ENCODE measurements around the gene HAPLN3. TPM values are rescaled to one million over a fixed set of nuclear protein-coding genes. Genes with fewer than 3 reads are reported as not detected.

HAPLN3 gene
- total RNA-seq, 1 experiment from 2014 or later: 168 TPM

DNA sequence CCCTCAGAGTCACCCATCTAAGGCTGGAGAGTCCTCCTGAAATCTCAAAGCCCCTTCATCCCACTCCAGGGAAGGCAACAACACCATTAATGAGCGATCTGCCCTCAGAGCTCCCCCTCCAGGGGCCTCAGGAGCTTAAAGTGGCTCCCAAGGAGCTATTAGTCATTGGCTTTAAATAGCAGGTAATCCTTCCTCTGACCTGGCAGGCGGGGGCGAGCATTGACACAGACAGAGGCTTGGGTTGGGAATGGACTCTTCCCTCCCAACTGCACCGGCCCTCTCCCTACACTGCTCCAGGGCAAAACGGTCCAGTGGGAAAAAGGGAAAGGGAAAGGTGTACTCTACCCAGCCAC is 16.4 kb upstream of the HAPLN3 start:
- ChIA-PET POLR2A (interaction anchor here (0.7 to 1.4 kb wide), 2 partner anchors 67 to 263 kb away, joined by 3 to 5 read pairs; no protein-coding TSS in a partner anchor), CTCF (interaction anchor here (0.7 to 1.0 kb wide), 3 partner anchors 9 to 113 kb away, joined by 3 to 4 read pairs (median 3); no protein-coding TSS in a partner anchor)
- no peaks in the 10 kb centered on the region for H3K27me3 ChIP-seq (ENCODE audit: control insufficient read depth, insufficient read depth, low read length)
- intact Hi-C loops (cut with micrococcal nuclease; ENCODE audit: unreplicated experiment) (loop anchor here (5.0 kb wide), 1 partner anchor 71 kb away; no protein-coding TSS in a partner anchor), in situ Hi-C loops (cut with HindIII; ENCODE audit: low pct_unique_long_range_greater_than_20kb, low sequenced_read_pairs) (no loop called here)
- no peaks in the 10 kb centered on the region for H3K9me3 ChIP-seq (ENCODE audit: control insufficient read depth, insufficient read depth, low read depth, low read length)
- H3K27ac ChIP-seq (ENCODE audit: low read length): peak overlapping the region; percentile 97
- peaks cover 50% of the 10 kb centered on the region for H3K4me1 ChIP-seq (ENCODE audit: control insufficient read depth, insufficient read depth, low read length)
- DNase-seq (ENCODE audit: low read depth, low spot score) (no peak), ATAC-seq (peak; percentile 9; the same call in 1 of the 2 replicates)
- H3K4me3 ChIP-seq (ENCODE audit: low read depth in 2 of 2, low read length in 2 of 2): peak overlapping the region; percentile 66 to 90
- BruUV-seq (replicated peaks): TSS peak; percentile 66
- TF ChIP-seq POLR2AphosphoS5 (IDR thresholded peaks at IDR 0.05; ENCODE audit: low read depth, low read length): 0 out of 2 replicates have a peak, but pooled peaks have one; percentile 19
- TF ChIP-seq TCF7L2 (IDR thresholded peaks at IDR 0.05; ENCODE audit: low read depth, low read length): no peak
- TF ChIP-seq SIN3A (IDR thresholded peaks at IDR 0.05; ENCODE audit: borderline replicate concordance, insufficient read depth, low read depth, low read length): 0 out of 2 replicates have a peak, but pooled peaks have one; percentile 12
- peaks cover 7% of the 10 kb centered on the region; the same call in 1 of the 2 replicates for H3K36me3 ChIP-seq (ENCODE audit: control insufficient read depth, insufficient read depth, low read length)

DNA sequence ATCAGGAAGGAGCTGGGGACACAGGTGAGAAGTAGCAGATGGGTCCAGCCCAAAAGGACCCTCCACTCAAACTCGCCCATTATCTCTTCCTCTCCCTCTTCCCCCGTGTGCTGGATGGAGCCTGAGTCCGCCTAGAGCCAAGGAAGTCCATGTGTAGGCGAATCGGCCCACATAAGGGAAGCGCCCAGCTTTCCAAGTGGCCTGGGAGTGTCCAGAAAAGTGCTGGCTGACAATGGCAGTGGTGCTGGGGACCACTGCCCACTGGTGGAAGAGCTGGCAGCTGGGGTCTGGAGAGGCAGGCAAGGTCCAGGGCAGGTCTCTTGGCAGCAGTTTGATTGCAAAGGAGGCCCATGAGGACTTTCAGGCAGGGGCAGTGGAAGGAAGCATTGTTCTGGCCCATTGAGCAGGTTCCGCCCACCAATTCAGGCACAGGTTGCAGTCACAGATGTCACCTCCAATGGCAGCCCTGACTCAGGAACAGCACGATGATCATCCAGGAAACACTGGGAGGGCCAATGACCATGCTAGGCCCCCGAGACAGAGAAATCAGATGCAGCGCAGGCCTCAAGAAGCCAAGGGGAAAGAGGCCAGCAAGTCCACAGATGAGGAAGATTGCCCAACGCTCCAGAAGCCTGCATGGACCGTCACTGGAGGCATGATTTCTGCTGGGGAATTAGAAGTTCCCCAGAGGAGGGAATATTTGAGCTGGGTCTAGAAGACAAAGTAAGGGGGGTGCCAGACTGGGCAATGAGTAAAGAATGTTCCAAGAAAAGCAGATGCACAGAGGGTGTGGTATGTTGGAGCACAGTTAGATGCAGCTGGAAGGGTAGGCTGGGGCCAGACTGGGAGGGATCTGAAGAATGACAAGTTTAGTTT is 14.8 kb upstream of the HAPLN3 start:
- H3K36me3 ChIP-seq (ENCODE audit: control insufficient read depth, insufficient read depth, low read length): peaks cover 13% of the 10 kb centered on the region
- ChIA-PET CTCF (no interaction called here), POLR2A (interaction anchor here (0.7 kb wide), 1 partner anchor 285 kb away, joined by 5 read pairs; no protein-coding TSS in a partner anchor)
- no peaks in the 10 kb centered on the region for H3K9me3 ChIP-seq (ENCODE audit: control insufficient read depth, insufficient read depth, low read depth, low read length)
- DNase-seq (ENCODE audit: low read depth, low spot score) (no peak), ATAC-seq (no peak)
- intact Hi-C loops (cut with micrococcal nuclease; ENCODE audit: unreplicated experiment): loop anchor here (5.0 kb wide), 1 partner anchor 72 kb away; no protein-coding TSS in a partner anchor
- peaks cover 66% of the 10 kb centered on the region for H3K4me1 ChIP-seq (ENCODE audit: control insufficient read depth, insufficient read depth, low read length)
- no TSS peak for BruUV-seq (replicated peaks)
- no peaks in the 10 kb centered on the region for H3K27me3 ChIP-seq (ENCODE audit: control insufficient read depth, insufficient read depth, low read length)
- H3K27ac ChIP-seq (ENCODE audit: low read length): peak overlapping the region; percentile 97
- TF ChIP-seq, protein P1, sequence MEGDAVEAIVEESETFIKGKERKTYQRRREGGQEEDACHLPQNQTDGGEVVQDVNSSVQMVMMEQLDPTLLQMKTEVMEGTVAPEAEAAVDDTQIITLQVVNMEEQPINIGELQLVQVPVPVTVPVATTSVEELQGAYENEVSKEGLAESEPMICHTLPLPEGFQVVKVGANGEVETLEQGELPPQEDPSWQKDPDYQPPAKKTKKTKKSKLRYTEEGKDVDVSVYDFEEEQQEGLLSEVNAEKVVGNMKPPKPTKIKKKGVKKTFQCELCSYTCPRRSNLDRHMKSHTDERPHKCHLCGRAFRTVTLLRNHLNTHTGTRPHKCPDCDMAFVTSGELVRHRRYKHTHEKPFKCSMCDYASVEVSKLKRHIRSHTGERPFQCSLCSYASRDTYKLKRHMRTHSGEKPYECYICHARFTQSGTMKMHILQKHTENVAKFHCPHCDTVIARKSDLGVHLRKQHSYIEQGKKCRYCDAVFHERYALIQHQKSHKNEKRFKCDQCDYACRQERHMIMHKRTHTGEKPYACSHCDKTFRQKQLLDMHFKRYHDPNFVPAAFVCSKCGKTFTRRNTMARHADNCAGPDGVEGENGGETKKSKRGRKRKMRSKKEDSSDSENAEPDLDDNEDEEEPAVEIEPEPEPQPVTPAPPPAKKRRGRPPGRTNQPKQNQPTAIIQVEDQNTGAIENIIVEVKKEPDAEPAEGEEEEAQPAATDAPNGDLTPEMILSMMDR (IDR thresholded peaks at IDR 0.05): no peak
- TF ChIP-seq, protein P2, sequence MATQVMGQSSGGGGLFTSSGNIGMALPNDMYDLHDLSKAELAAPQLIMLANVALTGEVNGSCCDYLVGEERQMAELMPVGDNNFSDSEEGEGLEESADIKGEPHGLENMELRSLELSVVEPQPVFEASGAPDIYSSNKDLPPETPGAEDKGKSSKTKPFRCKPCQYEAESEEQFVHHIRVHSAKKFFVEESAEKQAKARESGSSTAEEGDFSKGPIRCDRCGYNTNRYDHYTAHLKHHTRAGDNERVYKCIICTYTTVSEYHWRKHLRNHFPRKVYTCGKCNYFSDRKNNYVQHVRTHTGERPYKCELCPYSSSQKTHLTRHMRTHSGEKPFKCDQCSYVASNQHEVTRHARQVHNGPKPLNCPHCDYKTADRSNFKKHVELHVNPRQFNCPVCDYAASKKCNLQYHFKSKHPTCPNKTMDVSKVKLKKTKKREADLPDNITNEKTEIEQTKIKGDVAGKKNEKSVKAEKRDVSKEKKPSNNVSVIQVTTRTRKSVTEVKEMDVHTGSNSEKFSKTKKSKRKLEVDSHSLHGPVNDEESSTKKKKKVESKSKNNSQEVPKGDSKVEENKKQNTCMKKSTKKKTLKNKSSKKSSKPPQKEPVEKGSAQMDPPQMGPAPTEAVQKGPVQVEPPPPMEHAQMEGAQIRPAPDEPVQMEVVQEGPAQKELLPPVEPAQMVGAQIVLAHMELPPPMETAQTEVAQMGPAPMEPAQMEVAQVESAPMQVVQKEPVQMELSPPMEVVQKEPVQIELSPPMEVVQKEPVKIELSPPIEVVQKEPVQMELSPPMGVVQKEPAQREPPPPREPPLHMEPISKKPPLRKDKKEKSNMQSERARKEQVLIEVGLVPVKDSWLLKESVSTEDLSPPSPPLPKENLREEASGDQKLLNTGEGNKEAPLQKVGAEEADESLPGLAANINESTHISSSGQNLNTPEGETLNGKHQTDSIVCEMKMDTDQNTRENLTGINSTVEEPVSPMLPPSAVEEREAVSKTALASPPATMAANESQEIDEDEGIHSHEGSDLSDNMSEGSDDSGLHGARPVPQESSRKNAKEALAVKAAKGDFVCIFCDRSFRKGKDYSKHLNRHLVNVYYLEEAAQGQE (IDR thresholded peaks at IDR 0.05; ENCODE audit: insufficient read depth in 1 of 2, low read depth in 2 of 2, low read length in 1 of 2): no peak
- TF ChIP-seq SIN3A (IDR thresholded peaks at IDR 0.05; ENCODE audit: borderline replicate concordance, insufficient read depth, low read depth, low read length) (no peak), TCF7L2 (IDR thresholded peaks at IDR 0.05; ENCODE audit: low read depth, low read length) (no peak), POLR2AphosphoS5 (IDR thresholded peaks at IDR 0.05; ENCODE audit: low read depth, low read length) (no peak; the same call in 1 of the 2 replicates)
- in situ Hi-C loops (cut with HindIII; ENCODE audit: low pct_unique_long_range_greater_than_20kb, low sequenced_read_pairs): no loop called here
- H3K4me3 ChIP-seq (ENCODE audit: low read depth in 2 of 2, low read length in 2 of 2): peak overlapping the region; percentile 66 to 90
